H9 (cell line): ENCODE measurements around the gene PLBD1. TPM values are rescaled to one million over a fixed set of nuclear protein-coding genes. Genes with fewer than 3 reads are reported as not detected.

Source experiments
- DNase-seq: peaks from one replicate; pipeline ENCODE4 v3.0.0-alpha.2; 2017
- H2AFZ ChIP-seq: one replicate; pipeline ENCODE4 v1.6.1; 2013; ENCODE audit warnings: mild to moderate bottlenecking, low read length, control low read depth, moderate library complexity
- H2AK5ac ChIP-seq: 2 replicates; pipeline ENCODE4 v1.6.1; 2013; ENCODE audit warnings: low read length, control low read depth, mixed read lengths; ENCODE audit not compliant: insufficient read length
- H2BK120ac ChIP-seq: one replicate; pipeline ENCODE4 v1.6.1; 2013; ENCODE audit warnings: low read depth, mild to moderate bottlenecking, low read length, control low read depth, inconsistent platforms; ENCODE audit not compliant: poor library complexity, severe bottlenecking
- H2BK12ac ChIP-seq: 2 replicates; pipeline ENCODE4 v1.6.1; 2013; ENCODE audit warnings: low read length, control low read depth, mixed read lengths, low read depth; ENCODE audit not compliant: insufficient read length
- H2BK15ac ChIP-seq: 2 replicates; pipeline ENCODE4 v1.6.1; 2013; ENCODE audit warnings: low read depth, low read length, control low read depth
- H2BK20ac ChIP-seq: one replicate; pipeline ENCODE4 v1.6.1; 2013; ENCODE audit warnings: low read depth, mild to moderate bottlenecking, low read length, control low read depth, inconsistent platforms; ENCODE audit not compliant: poor library complexity, severe bottlenecking
- H2BK5ac ChIP-seq: 2 replicates; pipeline ENCODE4 v1.6.1; 2013; ENCODE audit warnings: low read length, control low read depth, mixed read lengths; ENCODE audit not compliant: insufficient read length
- H3K14ac ChIP-seq: 2 replicates; pipeline ENCODE4 v1.6.1; 2013; ENCODE audit warnings: low read length, control low read depth; ENCODE audit not compliant: insufficient read depth
- H3K18ac ChIP-seq: 2 replicates; pipeline ENCODE4 v1.6.1; 2013; ENCODE audit warnings: low read depth, mild to moderate bottlenecking, mixed read lengths, low read length, control low read depth; ENCODE audit not compliant: insufficient read length
- H3K23ac ChIP-seq: 2 replicates; pipeline ENCODE4 v1.6.1; 2013; ENCODE audit warnings: low read length, control low read depth, mixed read lengths, low read depth; ENCODE audit not compliant: insufficient read length
- H3K23me2 ChIP-seq: 2 replicates; pipeline ENCODE4 v1.6.1; 2013; ENCODE audit warnings: low read depth, mild to moderate bottlenecking, mixed read lengths, low read length, control low read depth; ENCODE audit not compliant: insufficient read length, poor library complexity, severe bottlenecking
- H3K27ac ChIP-seq: 2 replicates; pipeline ENCODE4 v1.5.1; 2013; ENCODE audit warnings: low read length, control low read depth, mixed read lengths, low read depth; ENCODE audit not compliant: insufficient read length
- H3K27me3 ChIP-seq: 2 replicates; pipeline ENCODE4 v1.6.1; 2013; ENCODE audit warnings: low read length, control low read depth, inconsistent platforms; ENCODE audit not compliant: insufficient read depth
- H3K4ac ChIP-seq: 2 replicates; pipeline ENCODE4 v1.6.1; 2013; ENCODE audit warnings: low read depth, mild to moderate bottlenecking, control low read depth, inconsistent platforms, low read length, moderate library complexity
- H3K4me1 ChIP-seq: 2 replicates; pipeline ENCODE4 v1.6.1; 2013; ENCODE audit warnings: low read length, control low read depth, inconsistent platforms; ENCODE audit not compliant: insufficient read depth
- H3K4me2 ChIP-seq: 2 replicates; pipeline ENCODE4 v1.6.1; 2013; ENCODE audit warnings: low read length, control low read depth, mixed read lengths; ENCODE audit not compliant: insufficient read length, insufficient read depth
- H3K56ac ChIP-seq: 2 replicates; pipeline ENCODE4 v1.6.1; 2013; ENCODE audit warnings: low read depth, mild to moderate bottlenecking, mixed read lengths, low read length, control low read depth; ENCODE audit not compliant: insufficient read length
- H3K79me1 ChIP-seq: 2 replicates; pipeline ENCODE4 v1.6.1; 2013; ENCODE audit warnings: low read depth, mild to moderate bottlenecking, moderate library complexity, low read length, control low read depth, inconsistent platforms; ENCODE audit not compliant: insufficient read depth, poor library complexity, severe bottlenecking
- H3K79me2 ChIP-seq: 2 replicates; pipeline ENCODE4 v1.6.1; 2013; ENCODE audit warnings: low read length, control low read depth, inconsistent platforms; ENCODE audit not compliant: insufficient read depth
- H3K9ac ChIP-seq: 2 replicates; pipeline ENCODE4 v1.6.1; 2013; ENCODE audit warnings: low read length, control low read depth, mixed read lengths; ENCODE audit not compliant: insufficient read length; ENCODE audit errors: extremely low read depth
- H3K9me3 ChIP-seq: one replicate; pipeline ENCODE4 v1.6.1; 2013; ENCODE audit warnings: low read depth, low read length, inconsistent platforms; ENCODE audit not compliant: control insufficient read depth
- H3T11ph ChIP-seq: one replicate; pipeline ENCODE4 v1.6.1; 2013; ENCODE audit warnings: mild to moderate bottlenecking, low read length, control low read depth, inconsistent platforms
- H4K20me1 ChIP-seq: one replicate; pipeline ENCODE4 v1.6.1; 2013; ENCODE audit not compliant: control insufficient read depth, insufficient read length, insufficient read depth
- H4K5ac ChIP-seq: 2 replicates; pipeline ENCODE4 v1.6.1; 2013; ENCODE audit warnings: low read depth, mild to moderate bottlenecking, mixed read lengths, low read length, control low read depth; ENCODE audit not compliant: insufficient read length
- H4K8ac ChIP-seq: replicated peaks from 2 replicates; pipeline ENCODE4 v1.6.1; 2013; ENCODE audit warnings: low read length, control low read depth, mixed read lengths, low read depth; ENCODE audit not compliant: insufficient read length
- H4K91ac ChIP-seq: 2 replicates; pipeline ENCODE4 v1.6.1; 2013; ENCODE audit warnings: low read depth, mild to moderate bottlenecking, moderate library complexity, mixed read lengths, low read length, control low read depth; ENCODE audit not compliant: insufficient read length
- H3K27ac Mint-ChIP-seq, 3 experiments: 2 replicates in 2 of 3; 3 replicates in 1 of 3; pipeline ENCODE4 v1.8.0; 2020 to 2021; ENCODE audit warnings: mixed read lengths in 3 of 3, mild to moderate bottlenecking in 1 of 3, moderate library complexity in 1 of 3
- H3K27me3 Mint-ChIP-seq: 2 replicates; pipeline ENCODE4 v1.8.0; 2021; ENCODE audit warnings: low read depth, mild to moderate bottlenecking, moderate library complexity, mixed read lengths
- H3K36me3 Mint-ChIP-seq, 3 experiments: 2 replicates in 2 of 3; 3 replicates in 1 of 3; pipeline ENCODE4 v1.8.0; 2020 to 2021; ENCODE audit warnings: low read depth in 3 of 3, mixed read lengths in 3 of 3; ENCODE audit not compliant: insufficient read depth in 1 of 3
- H3K4me1 Mint-ChIP-seq, 2 experiments: 2 replicates each; pipeline ENCODE4 v1.8.0; 2020; ENCODE audit warnings: mixed read lengths in 2 of 2
- H3K4me3 Mint-ChIP-seq, 2 experiments: 2 replicates in 1 of 2; 3 replicates in 1 of 2; pipeline ENCODE4 v1.8.0; 2020 to 2021; ENCODE audit warnings: mild to moderate bottlenecking in 2 of 2, mixed read lengths in 2 of 2, moderate library complexity in 1 of 2
- H3K9me3 Mint-ChIP-seq, 2 experiments: 2 replicates in 1 of 2; 3 replicates in 1 of 2; pipeline ENCODE4 v1.8.0; 2020; ENCODE audit warnings: mild to moderate bottlenecking in 2 of 2, mixed read lengths in 2 of 2, moderate library complexity in 1 of 2
- CTCF ChIP-seq: fragments of 200-600 bp; sonication (generic); conservative IDR thresholded peaks from 3 replicates; pipeline ENCODE4 v1.8.0; 2021; ENCODE audit warnings: antibody characterized with exemption, mild to moderate bottlenecking
- WGBS: extraction: QIAGEN DNeasy Blood & Tissue Kit; methylation state at CpG from one replicate; pipeline ENCODE4 v1.1.7; 2013; ENCODE audit warnings: missing lambda C conversion rate, low lambda C conversion rate, mixed read lengths; ENCODE audit not compliant: insufficient read length; ENCODE audit errors: extremely low coverage; 5-methylcytosine and 5-hydroxymethylcytosine counted together
- total RNA-seq: library from RNA; stranded (reverse); gene quantifications from 2 replicates; pipeline ENCODE4 v1.2.1, GENCODE V29; 2021

PLBD1 gene
- total RNA-seq, 1 experiment from 2014 or later, result 15.5 TPM

GRCh38 chr12:14548609-14549008 lies 19.1 kb downstream of the PLBD1 start:
- H3K36me3 Mint-ChIP-seq, result no peaks in the 10 kb centered on the region; a peak in 1 of 7 replicates
- H3K79me1 ChIP-seq, result no peaks in the 10 kb centered on the region
- no peak overlapping the region for H2BK120ac ChIP-seq
- no CpG with 5 or more reads among the region's 6 CpGs for WGBS
- no peak overlapping the region for H2BK15ac ChIP-seq
- H3K4me3 Mint-ChIP-seq, result no peak overlapping the region
- no peak overlapping the region for H3K23ac ChIP-seq
- no peak overlapping the region for H4K8ac ChIP-seq
- H3T11ph ChIP-seq, result no peak overlapping the region
- H3K23me2 ChIP-seq, result no peaks in the 10 kb centered on the region
- H4K91ac ChIP-seq, result no peak overlapping the region
- no peak overlapping the region for H2AK5ac ChIP-seq
- no peak overlapping the region for H3K4ac ChIP-seq
- no peak overlapping the region for H2BK20ac ChIP-seq
- H3K18ac ChIP-seq, result no peak overlapping the region
- H4K5ac ChIP-seq, result no peak overlapping the region
- H3K9ac ChIP-seq, result no peak overlapping the region
- no peaks in the 10 kb centered on the region for H3K9me3 ChIP-seq
- no peaks in the 10 kb centered on the region for H3K27me3 Mint-ChIP-seq
- H3K79me2 ChIP-seq, result no peaks in the 10 kb centered on the region
- no peak overlapping the region for H2AFZ ChIP-seq
- no peak overlapping the region for H3K27ac Mint-ChIP-seq
- no peak for DNase-seq
- H3K4me1 ChIP-seq, result no peaks in the 10 kb centered on the region
- no peak overlapping the region for H3K27ac ChIP-seq
- no peak overlapping the region for H3K4me2 ChIP-seq
- no peak overlapping the region for H3K14ac ChIP-seq
- H2BK5ac ChIP-seq, result no peak overlapping the region
- no peaks in the 10 kb centered on the region for H3K27me3 ChIP-seq
- H4K20me1 ChIP-seq, result no peaks in the 10 kb centered on the region
- H2BK12ac ChIP-seq, result no peak overlapping the region
- H3K4me1 Mint-ChIP-seq, result no peaks in the 10 kb centered on the region
- TF ChIP-seq CTCF, result no peak
- H3K9me3 Mint-ChIP-seq, result no peaks in the 10 kb centered on the region
- no peak overlapping the region for H3K56ac ChIP-seq
